Activated CD4-positive, CD25-positive, alpha-beta regulatory T cell (primary cell): Measurements from ENCODE around the gene STRBP.
"Not testable (repeated sequence)": the region's sequence is repeated elsewhere in the genome, so short reads cannot be mapped to it uniquely, and the experiment has no call there.

Experiments
- DNase-seq, 4 experiments: peaks; one replicate each; lab custom pipeline; 2025; lab: John Stamatoyannopoulos, UW

The STRBP gene

GRCh38 chr9:123249162-123249561 is 19.2 kb downstream of the STRBP start:
- DNase-seq: not testable (repeated sequence)

DNA sequence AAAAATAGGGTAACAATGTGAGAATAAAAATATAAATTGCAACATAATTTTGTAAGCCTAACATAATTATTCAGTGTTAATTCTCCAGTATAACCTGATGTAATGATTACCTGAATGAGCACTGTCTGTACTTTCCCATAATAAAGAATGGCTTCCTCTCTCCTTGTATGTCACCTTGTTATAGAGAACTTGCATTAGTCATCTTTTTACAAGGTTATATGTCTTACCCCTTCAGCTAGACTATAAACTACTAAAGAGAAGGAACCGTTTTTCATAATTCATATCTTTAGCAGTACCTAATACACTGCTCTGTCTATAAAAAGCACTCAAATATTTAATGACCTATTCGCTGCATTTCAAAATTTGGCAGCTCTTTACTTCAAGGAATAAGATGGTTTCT is 19.8 kb downstream of the STRBP start:
- no peak for DNase-seq

GRCh38 chr9:123246534-123246933 is 21.9 kb downstream of the STRBP start:
- DNase-seq: no peak

DNA sequence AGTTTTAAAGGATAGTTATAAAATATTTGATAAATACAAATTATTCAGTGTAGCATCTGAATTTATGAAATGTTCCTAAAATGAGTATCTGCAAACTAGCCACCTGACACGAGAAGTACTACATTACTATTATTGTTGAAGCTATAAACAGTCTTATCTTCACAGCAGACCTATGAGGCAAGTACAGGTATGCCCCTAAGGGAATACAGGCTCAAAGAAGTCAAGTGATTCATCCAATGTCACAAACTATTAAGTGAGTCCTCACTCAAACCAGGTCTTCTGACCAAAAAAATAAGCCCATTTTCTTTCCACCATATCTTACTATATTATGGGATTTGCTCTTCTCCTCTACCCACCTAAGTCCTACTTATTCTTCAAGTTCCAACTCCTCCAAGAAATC is 28.7 kb downstream of the STRBP start:
- DNase-seq: no peak

DNA sequence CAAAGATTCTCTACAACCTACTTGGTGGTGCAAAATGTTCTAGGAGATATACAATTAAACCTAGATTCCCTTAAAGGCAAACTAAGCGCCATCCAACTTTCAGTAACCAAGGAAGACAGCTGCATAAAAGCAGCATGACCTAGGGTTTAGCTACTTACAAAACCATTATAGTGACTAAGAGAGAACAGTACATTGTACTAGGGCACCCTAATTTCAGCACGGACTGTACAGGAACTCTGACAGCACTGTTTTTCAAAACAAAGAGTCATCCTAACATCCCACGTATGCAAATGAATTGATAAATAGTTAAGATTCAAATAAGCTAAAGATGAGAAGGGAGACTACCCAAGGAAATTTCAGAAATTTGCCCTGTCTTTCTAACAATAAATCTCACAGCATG is 30.0 kb downstream of the STRBP start:
- DNase-seq: no peak

DNA sequence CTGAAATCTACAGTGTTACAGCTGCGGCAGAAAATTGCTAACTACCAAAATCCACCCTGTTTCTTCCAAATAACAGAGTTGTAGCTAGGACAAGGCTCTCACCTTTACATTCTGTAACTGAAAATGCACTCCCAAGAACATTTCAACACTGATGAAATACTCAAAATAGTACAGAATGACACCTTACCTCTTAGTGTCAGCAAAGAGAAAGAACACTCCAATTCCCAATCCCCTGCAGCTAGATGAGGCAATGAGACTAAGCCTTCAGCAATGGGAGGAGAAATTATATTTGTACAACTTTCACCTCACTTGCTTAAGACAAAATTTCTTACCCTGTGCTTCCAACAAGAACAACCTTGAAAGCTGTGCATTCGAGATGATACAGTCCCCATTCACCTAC is 31.2 kb downstream of the STRBP start:
- no peak for DNase-seq

- DNase-seq: no peak
Measured at GRCh38 chr9:123235448-123235847, 32.9 kb downstream of the STRBP start.

DNA sequence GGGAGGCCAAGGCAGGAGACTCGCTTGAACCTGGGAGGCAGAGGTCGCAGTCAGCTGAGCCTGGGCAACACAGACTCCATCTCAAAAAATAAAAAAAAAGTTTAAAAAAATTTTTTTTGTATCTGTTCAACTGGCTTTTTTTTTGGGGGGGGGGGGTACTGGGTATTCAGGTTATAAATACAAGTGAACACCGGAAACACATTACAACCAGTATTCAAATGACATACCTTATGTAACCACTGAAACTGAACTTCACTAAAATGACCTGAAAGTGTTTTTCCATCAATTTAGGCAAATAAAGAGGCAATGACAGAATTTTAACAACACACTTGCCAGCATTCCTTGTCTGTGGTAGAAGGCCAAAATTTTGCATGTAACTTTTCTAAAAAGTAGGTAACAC is 33.5 kb downstream of the STRBP start:
- DNase-seq: no peak

GRCh38 chr9:123232332-123232731 is 36.1 kb downstream of the STRBP start:
- DNase-seq: no peak

DNA sequence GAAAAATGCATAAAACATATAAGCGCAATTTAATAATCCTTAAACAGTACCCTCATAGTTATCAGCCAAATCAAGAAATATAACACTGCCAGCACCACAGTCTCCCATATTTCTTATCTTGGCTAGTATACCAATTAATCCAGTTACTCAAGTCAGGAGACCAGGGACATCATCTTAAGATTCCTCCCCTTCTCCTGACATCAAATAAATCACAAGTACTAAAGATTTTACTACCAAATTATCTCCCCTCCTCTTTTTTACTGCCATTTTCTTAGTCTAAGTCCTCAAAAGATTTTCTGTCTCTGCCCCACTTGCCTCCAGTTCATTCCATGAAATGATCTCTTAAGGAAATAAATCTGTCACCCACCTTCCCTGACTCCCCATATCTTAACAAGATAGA is 37.0 kb downstream of the STRBP start:
- DNase-seq: no peak

- no peak for DNase-seq
Measured at GRCh38 chr9:123228967-123229366, 39.4 kb downstream of the STRBP start.

DNA sequence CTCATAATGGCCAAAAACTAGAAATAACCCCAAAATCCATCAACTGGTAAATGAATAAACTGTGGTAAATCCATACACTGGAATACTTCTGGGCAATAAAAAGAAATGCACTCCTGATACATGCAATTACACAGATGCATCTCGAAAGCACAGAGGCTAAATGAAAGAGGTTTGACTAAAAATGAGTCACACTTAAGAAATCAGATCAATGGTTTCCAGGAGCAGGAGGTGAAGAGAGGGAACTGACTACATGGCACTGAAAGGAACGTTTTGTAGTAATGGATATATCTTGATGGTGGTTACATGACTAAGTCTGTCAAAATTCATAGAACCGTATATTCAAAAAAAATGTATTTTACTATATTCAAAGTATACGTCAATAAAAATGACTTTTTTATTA is 42.4 kb downstream of the STRBP start:
- DNase-seq: no peak

DNA sequence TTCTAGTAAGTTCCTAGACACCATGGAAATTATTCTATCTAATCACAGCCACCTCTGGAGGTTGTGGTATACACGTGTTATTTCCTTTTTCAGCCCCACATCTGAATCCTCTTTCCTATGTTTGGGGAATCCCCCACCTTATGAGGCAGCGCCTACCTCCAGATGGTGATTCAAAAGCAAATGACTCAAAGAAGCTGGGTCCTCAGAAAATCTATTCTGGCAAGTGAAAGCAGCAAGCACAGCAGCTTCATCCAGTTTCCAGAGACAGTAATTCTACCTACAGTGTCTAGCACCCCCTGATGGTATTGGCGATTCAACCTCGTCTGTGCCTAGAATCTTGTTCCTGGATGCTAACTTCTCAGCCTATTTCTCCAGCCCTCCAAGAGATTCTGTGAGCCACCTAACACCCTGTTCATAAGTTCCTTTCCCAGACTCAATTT is 43.0 kb downstream of the STRBP start:
- DNase-seq: peak in 2 of 4 experiments; percentile 5 to 32

DNA sequence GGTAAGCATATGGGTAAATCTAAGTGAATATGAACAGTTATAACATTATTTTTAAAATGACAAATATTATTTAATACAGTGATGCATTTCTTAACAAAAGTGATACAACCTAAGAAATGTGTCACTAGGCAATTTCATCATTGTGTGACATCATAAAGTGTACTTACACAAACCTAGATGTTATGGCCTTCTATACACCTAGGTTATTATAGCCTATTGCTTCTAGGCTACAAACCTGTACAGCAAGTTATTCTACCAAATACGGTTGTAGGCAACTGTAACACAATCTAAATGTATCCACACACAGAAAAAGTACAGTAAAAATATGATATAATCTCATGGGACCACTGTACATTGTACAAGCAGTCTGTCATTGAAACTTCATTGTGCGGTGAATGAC is 48.3 kb downstream of the STRBP start:
- no peak for DNase-seq

DNA sequence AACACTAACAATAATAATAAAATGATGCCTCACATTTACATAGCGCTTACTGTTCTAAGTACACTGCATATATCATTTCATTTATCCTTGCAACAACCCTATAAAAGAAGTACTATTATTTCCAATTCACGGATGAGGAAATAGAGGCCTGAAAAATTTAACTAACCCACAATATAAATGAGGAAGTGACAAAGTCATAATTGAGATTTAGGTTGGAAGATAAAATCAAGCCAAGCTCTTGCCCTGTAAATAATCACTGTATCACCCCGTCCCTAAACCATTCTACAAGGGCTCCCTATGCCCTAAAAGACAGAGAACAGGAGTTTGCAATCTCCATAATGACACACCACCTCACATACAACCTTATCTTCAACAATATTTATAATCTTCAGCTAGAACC is 49.6 kb downstream of the STRBP start:
- no peak for DNase-seq

GRCh38 chr9:123217128-123217654 is 51.2 kb downstream of the STRBP start:
- DNase-seq: no peak

GRCh38 chr9:123216251-123216797 is 52.1 kb downstream of the STRBP start:
- DNase-seq: no peak

DNA sequence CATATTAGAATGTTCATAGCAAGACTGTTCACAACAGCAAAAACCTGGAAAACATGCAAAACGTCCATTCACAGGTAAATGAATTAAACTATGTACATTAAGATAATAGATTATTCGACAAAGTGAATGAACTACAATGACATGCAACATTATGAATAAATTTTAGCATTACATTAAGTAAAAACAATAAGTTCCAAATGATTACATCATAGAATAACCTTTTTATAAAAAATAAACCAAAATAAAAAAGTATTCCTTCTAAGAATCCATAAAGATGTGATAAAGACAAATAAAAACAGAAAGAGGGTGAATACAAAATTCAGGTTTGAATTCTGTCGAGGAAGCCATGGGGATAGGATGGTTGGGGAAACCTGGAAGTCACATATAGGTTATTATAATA is 57.3 kb downstream of the STRBP start:
- DNase-seq: no peak

DNA sequence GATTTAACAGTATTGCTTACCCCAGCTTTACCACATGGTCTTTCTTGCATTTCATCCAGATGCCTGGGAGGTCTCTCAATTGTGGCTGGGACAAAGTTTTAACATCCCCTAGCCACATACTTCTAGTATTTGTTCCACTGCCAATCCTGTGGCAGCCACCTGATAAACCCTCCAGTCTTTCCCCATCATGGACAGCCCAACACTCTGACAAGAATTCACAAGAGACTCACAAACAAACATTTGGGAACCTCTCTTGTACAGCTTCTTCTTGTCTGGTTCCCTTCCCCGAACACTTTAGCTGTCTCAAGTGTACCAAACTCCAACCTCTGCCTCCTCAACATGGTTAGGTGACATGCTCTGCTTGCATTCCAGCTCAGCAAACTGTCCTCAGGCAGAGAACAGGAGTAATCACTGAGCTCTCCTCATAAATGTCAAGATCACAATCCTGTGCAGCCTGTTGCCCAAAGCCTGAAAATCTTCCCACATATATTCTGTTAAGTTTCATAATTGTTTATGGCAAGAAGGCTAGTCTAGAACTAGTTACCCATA is 59.7 kb downstream of the STRBP start:
- no peak for DNase-seq

- no peak for DNase-seq
Measured at GRCh38 chr9:123206065-123206464, 62.3 kb downstream of the STRBP start.

- DNase-seq: no peak
Measured at GRCh38 chr9:123201083-123201482, 67.3 kb downstream of the STRBP start.

GRCh38 chr9:123200469-123200868 is 67.9 kb downstream of the STRBP start:
- DNase-seq: not testable (repeated sequence)

- DNase-seq: no peak
Measured at GRCh38 chr9:123196124-123196523, 72.3 kb downstream of the STRBP start.

GRCh38 chr9:123194023-123194422 is 74.4 kb downstream of the STRBP start:
- DNase-seq: no peak
